GM18507 (cell line): ENCODE data around the gene CFAP410.

ENCODE experiments used
- DNase-seq: peaks from one replicate; pipeline ENCODE4 v3.0.0; 2011; ENCODE audit warnings: low read depth; ENCODE audit not compliant: insufficient read length; ENCODE audit errors: extremely low spot score
- FAIRE-seq: peaks from 2 replicates; lab custom pipeline; 2011; peaks lifted over from hg19 to GRCh38; lab: Jason Lieb, UNC

Gene CFAP410

GRCh38 chr21:44338971-44339910 lies at the start of gene CFAP410:
Gene CFAP410 (minus strand): TSS chr21:44339390. CDS start chr21:44339194, 196 bp downstream.
- peak; percentile 92 for DNase-seq
- peak; percentile 77 for FAIRE-seq

- DNase-seq, result no peak
- FAIRE-seq, result no peak
These were observed 45.8 kb upstream of the CFAP410 start for GRCh38 chr21:44384968-44385367.

GRCh38 chr21:44383216-44383615 lies 44.0 kb upstream of the CFAP410 start:
- DNase-seq (no peak), FAIRE-seq (no peak)

GRCh38 chr21:44382536-44382935 lies 43.3 kb upstream of the CFAP410 start:
- FAIRE-seq (no peak), DNase-seq (no peak)

- DNase-seq, result no peak
- no peak for FAIRE-seq
These were observed 42.7 kb upstream of the CFAP410 start for GRCh38 chr21:44381874-44382273.

GRCh38 chr21:44380876-44381275 lies 41.7 kb upstream of the CFAP410 start:
- DNase-seq (no peak), FAIRE-seq (no peak)

GRCh38 chr21:44379991-44380865 lies 41.0 kb upstream of the CFAP410 start:
- FAIRE-seq, result no peak

GRCh38 chr21:44379515-44379848 lies 40.3 kb upstream of the CFAP410 start:
- FAIRE-seq (no peak), DNase-seq (no peak)

More at GRCh38 chr21:44379991-44380865, 41.0 kb upstream of the CFAP410 start:
- DNase-seq, result no peak

GRCh38 chr21:44378646-44379514 lies 39.7 kb upstream of the CFAP410 start:
- DNase-seq, result no peak
- no peak for FAIRE-seq

- DNase-seq, result no peak
- no peak for FAIRE-seq
These were observed 38.9 kb upstream of the CFAP410 start for GRCh38 chr21:44377922-44378645.

- FAIRE-seq (no peak), DNase-seq (no peak)
These were observed 38.2 kb upstream of the CFAP410 start for GRCh38 chr21:44377201-44377921.

- no peak for FAIRE-seq
- DNase-seq, result no peak
These were observed 37.4 kb upstream of the CFAP410 start for GRCh38 chr21:44376606-44377005.

- no peak for DNase-seq
- FAIRE-seq, result no peak
These were observed 36.6 kb upstream of the CFAP410 start for GRCh38 chr21:44375761-44376241.

GRCh38 chr21:44375281-44375651 lies 36.1 kb upstream of the CFAP410 start:
- DNase-seq, result no peak
- FAIRE-seq, result no peak

GRCh38 chr21:44374601-44375280 lies 35.6 kb upstream of the CFAP410 start:
- FAIRE-seq, result no peak

GRCh38 chr21:44372616-44373015 lies 33.4 kb upstream of the CFAP410 start:
- FAIRE-seq, result no peak
- DNase-seq, result no peak

More at GRCh38 chr21:44374601-44375280, 35.6 kb upstream of the CFAP410 start:
- DNase-seq, result no peak

GRCh38 chr21:44371596-44371995 lies 32.4 kb upstream of the CFAP410 start:
- FAIRE-seq, result no peak
- no peak for DNase-seq
